Stomach (tissue), 9 donors: ENCODE data around the gene CYBA. TPM values are rescaled to one million over a fixed set of nuclear protein-coding genes. Genes with fewer than 3 reads are reported as not detected.

Source experiments
- DNase-seq, 2 donors: peaks; one replicate each; pipeline versions ENCODE4 v3.0.0 to v3.0.0-alpha.2; 2013 to 2019
- H3K27ac ChIP-seq, 5 donors: fragments of 200-600 bp in 4 of 5; sonication (generic) in 4 of 5; one replicate each; pipeline ENCODE4 v1.5.1; 2013 to 2019; ENCODE audit warnings: mild to moderate bottlenecking in 1 of 5, moderate library complexity in 1 of 5
- H3K27me3 ChIP-seq, 3 donors: fragments of 200-600 bp; sonication (generic); one replicate each; pipeline ENCODE4 v1.5.1; 2017 to 2019; ENCODE audit warnings: mixed run types in 1 of 3
- H3K36me3 ChIP-seq, 4 donors: fragments of 200-600 bp; sonication (generic); 1 replicate in 3 of 4; 2 replicates in 1 of 4; pipeline ENCODE4 v1.5.1; 2016 to 2019
- H3K4me1 ChIP-seq, 4 donors: fragments of 200-600 bp; sonication (generic); one replicate each; pipeline ENCODE4 v1.5.1; 2016 to 2019
- H3K4me3 ChIP-seq, 4 donors: fragments of 200-600 bp; sonication (generic) in 3 of 4; one replicate each; pipeline ENCODE4 v1.5.1; 2016 to 2019; ENCODE audit warnings: mild to moderate bottlenecking in 1 of 4
- H3K9me3 ChIP-seq, 4 donors: fragments of 200-600 bp; sonication (generic); one replicate each; pipeline ENCODE4 v1.5.1; 2016 to 2019
- EP300 ChIP-seq: sonication (generic); formaldehyde crosslinking; IDR thresholded peaks from one replicate; pipeline ENCODE4 v1.6.1; 2017; ENCODE audit warnings: antibody characterized with exemption
- POLR2A ChIP-seq, 4 donors: fragments of 450-650 bp; IDR thresholded peaks; one replicate each; pipeline ENCODE4 v1.6.1; 2016; ENCODE audit warnings: antibody characterized with exemption in 4 of 4, control low read depth in 2 of 4, mild to moderate bottlenecking in 1 of 4, moderate library complexity in 1 of 4
- POLR2AphosphoS5 ChIP-seq, 3 donors: sonication (generic); formaldehyde crosslinking; IDR thresholded peaks; one replicate each; pipeline ENCODE4 v1.6.1; 2016; ENCODE audit warnings: antibody characterized with exemption in 3 of 3
- WGBS, 5 donors: extraction: QIAGEN DNeasy Blood & Tissue Kit in 3 of 5; methylation state at CpG; one replicate each; pipeline versions ENCODE4 v1.1.5 to v1.1.7; 2013 to 2018; 5-methylcytosine and 5-hydroxymethylcytosine counted together
- intact Hi-C: fragments of 100-400 bp; cut with DNase I; formaldehyde crosslinking; loops from one replicate; pipeline ENCODE4 v1.15.1; 2023; ENCODE audit warnings: low total_unique reads
- polyA plus RNA-seq, 3 donors: library from polyadenylated mRNA; stranded (reverse); fragments of 200-250 nt; gene quantifications; one replicate each; pipeline ENCODE4 v1.2.3, GENCODE V29; 2013
- total RNA-seq, 5 donors: library from RNA; depleted of rRNA; stranded (reverse); fragments of >200 nt; gene quantifications; one replicate each; pipeline versions ENCODE4 v1.1.0 to v1.2.3, GENCODE V29; 2014 to 2016
- TF ChIP-seq, protein P1 (sequence below), 7 experiments: fragments of 450-650 bp in 4 of 7; fragments of 200-600 bp in 3 of 7; sonication (generic) in 3 of 7; IDR thresholded peaks; one replicate each; pipeline ENCODE4 v1.5.1; 2016 to 2019; ENCODE audit warnings: antibody characterized with exemption in 7 of 7, control low read depth in 2 of 7, mild to moderate bottlenecking in 1 of 7
- donor health status: healthy with polysubstance abuse.
- donor health status: Bipolar disorder and iron deficiency.
- donor health status: healthy.

CYBA gene
- total and polyA plus RNA-seq, 8 donors, result 21.0 to 480 (median 162) TPM

- intact Hi-C loops, result no loop called here
- peaks cover 0 to 34% (median 12%) of the 10 kb centered on the region in 3 donors for H3K27me3 ChIP-seq
- H3K9me3 ChIP-seq, result no peaks in the 10 kb centered on the region
- no peak for TF ChIP-seq POLR2AphosphoS5 (IDR thresholded peaks at IDR 0.05)
- TF ChIP-seq, protein P1, sequence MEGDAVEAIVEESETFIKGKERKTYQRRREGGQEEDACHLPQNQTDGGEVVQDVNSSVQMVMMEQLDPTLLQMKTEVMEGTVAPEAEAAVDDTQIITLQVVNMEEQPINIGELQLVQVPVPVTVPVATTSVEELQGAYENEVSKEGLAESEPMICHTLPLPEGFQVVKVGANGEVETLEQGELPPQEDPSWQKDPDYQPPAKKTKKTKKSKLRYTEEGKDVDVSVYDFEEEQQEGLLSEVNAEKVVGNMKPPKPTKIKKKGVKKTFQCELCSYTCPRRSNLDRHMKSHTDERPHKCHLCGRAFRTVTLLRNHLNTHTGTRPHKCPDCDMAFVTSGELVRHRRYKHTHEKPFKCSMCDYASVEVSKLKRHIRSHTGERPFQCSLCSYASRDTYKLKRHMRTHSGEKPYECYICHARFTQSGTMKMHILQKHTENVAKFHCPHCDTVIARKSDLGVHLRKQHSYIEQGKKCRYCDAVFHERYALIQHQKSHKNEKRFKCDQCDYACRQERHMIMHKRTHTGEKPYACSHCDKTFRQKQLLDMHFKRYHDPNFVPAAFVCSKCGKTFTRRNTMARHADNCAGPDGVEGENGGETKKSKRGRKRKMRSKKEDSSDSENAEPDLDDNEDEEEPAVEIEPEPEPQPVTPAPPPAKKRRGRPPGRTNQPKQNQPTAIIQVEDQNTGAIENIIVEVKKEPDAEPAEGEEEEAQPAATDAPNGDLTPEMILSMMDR (IDR thresholded peaks at IDR 0.05), result no peak
- no peak overlapping the region for H3K4me3 ChIP-seq
- H3K36me3 ChIP-seq, result peaks cover 5 to 27% (median 13%) of the 10 kb centered on the region in 4 donors
- no peak for DNase-seq
- 70 to 88% (median 85%) methylated on average over 14 to 22 of the region's 22 CpGs for WGBS, 5 donors
- H3K27ac ChIP-seq, result no peak overlapping the region
- H3K4me1 ChIP-seq, result peaks cover 0 to 11% (median 9%) of the 10 kb centered on the region in 4 donors
Observed at GRCh38 chr16:88676502-88677242, 25.8 kb upstream of the CYBA start.

GRCh38 chr16:88673716-88674379 lies 23.0 kb upstream of the CYBA start:
- Histone ChIP-seq H3K27me3 (peaks cover 0 to 16% (median 0%) of the 10 kb centered on the region in 3 donors), H3K27ac (no peak overlapping the region), H3K36me3 (peaks cover 5 to 27% (median 13%) of the 10 kb centered on the region in 4 donors), H3K4me1 (peaks cover 0 to 5% (median 0%) of the 10 kb centered on the region in 4 donors), H3K9me3 (no peaks in the 10 kb centered on the region), H3K4me3 (no peak overlapping the region)
- intact Hi-C loops, result no loop called here
- DNase-seq, result no peak
- TF ChIP-seq, protein P1 (IDR thresholded peaks at IDR 0.05), result no peak
- TF ChIP-seq POLR2A (IDR thresholded peaks at IDR 0.05) (no peak), EP300 (no peak), POLR2AphosphoS5 (IDR thresholded peaks at IDR 0.05) (no peak)
- WGBS, 5 donors, result 83 to 92% (median 88%) methylated on average over 19 of the region's 19 CpGs

DNA sequence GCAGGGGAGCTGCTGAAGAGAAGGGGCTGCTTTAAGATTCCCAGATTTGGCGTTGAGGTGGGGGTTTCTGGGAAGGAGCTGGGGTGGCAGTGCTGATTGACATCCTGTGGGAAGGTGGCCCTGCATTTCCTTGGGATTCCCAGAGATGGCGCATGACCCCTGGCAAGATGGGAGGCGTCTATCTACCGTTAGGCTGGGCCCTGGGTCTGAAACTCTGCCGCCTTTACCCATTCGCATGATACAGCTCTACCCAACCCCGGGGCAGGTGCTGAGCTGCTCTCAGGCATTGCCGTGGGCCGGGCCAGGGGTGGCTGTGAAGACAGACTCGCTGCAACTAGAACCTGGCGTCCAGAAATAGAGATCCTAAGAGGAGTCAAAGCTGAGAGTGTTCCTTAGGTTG lies 21.9 kb upstream of the CYBA start:
- no peak overlapping the region for H3K27ac ChIP-seq
- 46 to 66% (median 63%) methylated on average over 7 to 11 of the region's 11 CpGs for WGBS, 5 donors
- H3K4me1 ChIP-seq, result no peaks in the 10 kb centered on the region
- TF ChIP-seq, protein P1 (IDR thresholded peaks at IDR 0.05), result no peak
- TF ChIP-seq EP300 (no peak), POLR2AphosphoS5 (IDR thresholded peaks at IDR 0.05) (no peak), POLR2A (IDR thresholded peaks at IDR 0.05) (no peak)
- DNase-seq, result no peak
- no peak overlapping the region for H3K4me3 ChIP-seq
- H3K9me3 ChIP-seq, result no peaks in the 10 kb centered on the region
- peaks cover 0 to 6% (median 0%) of the 10 kb centered on the region in 3 donors for H3K27me3 ChIP-seq
- intact Hi-C loops, result no loop called here
- peaks cover 3 to 24% (median 11%) of the 10 kb centered on the region in 4 donors for H3K36me3 ChIP-seq

GRCh38 chr16:88671806-88672205 lies 21.0 kb upstream of the CYBA start:
- no peaks in the 10 kb centered on the region for H3K27me3 ChIP-seq
- intact Hi-C loops, result no loop called here
- H3K9me3 ChIP-seq, result no peaks in the 10 kb centered on the region
- no peak overlapping the region for H3K4me3 ChIP-seq
- H3K4me1 ChIP-seq, result no peaks in the 10 kb centered on the region
- no peak overlapping the region for H3K27ac ChIP-seq
- H3K36me3 ChIP-seq, result peaks cover 0 to 17% (median 10%) of the 10 kb centered on the region in 4 donors
- WGBS, 5 donors, result 85 to 94% (median 91%) methylated on average over 18 to 23 of the region's 23 CpGs
- no peak for DNase-seq
- TF ChIP-seq, protein P1 (IDR thresholded peaks at IDR 0.05), result no peak
- no peak for TF ChIP-seq POLR2AphosphoS5 (IDR thresholded peaks at IDR 0.05)
- TF ChIP-seq EP300, result no peak
- TF ChIP-seq POLR2A (IDR thresholded peaks at IDR 0.05), result no peak
